ENCODE measurements around the gene NOL4L.

- TF ChIP-seq CTCF (IDR thresholded peaks at IDR 0.05) (no peak), EP300 (IDR thresholded peaks at IDR 0.05) (no peak), POLR2A (IDR thresholded peaks at IDR 0.05) (no peak), POLR2AphosphoS5 (IDR thresholded peaks at IDR 0.05) (no peak)
Observed at GRCh38 chr20:32557319-32557718, 27.8 kb downstream of the NOL4L start.

All from suprapubic skin (tissue), 4 donors.